CD4-positive, alpha-beta T cell (primary cell): ENCODE results near the gene RSAD2. TPM values are rescaled to one million over a fixed set of nuclear protein-coding genes. Genes with fewer than 3 reads are reported as not detected.

Experiments used
- ATAC-seq: fragments of 200-7000 bp; cut with Tn5 transposase; one replicate; pipeline ENCODE4 v1.10.0; 2022; ENCODE audit warnings: mild to moderate bottlenecking; ENCODE audit not compliant: poor library complexity
- CTCF ChIA-PET: fragments of 350-600 bp; sonication (Branson Sonifier 250); formaldehyde crosslinking; loops from one replicate; lab custom pipeline; 2021; ENCODE audit warnings: antibody characterized with exemption, inconsistent platforms; lab: Charles Lee
- POLR2A ChIA-PET: fragments of 350-600 bp; sonication (Branson Sonifier 250); formaldehyde crosslinking; loops from one replicate; lab custom pipeline; 2021; ENCODE audit warnings: antibody characterized with exemption, inconsistent platforms; lab: Charles Lee
- DNase-seq, 14 experiments: peaks; one replicate each; pipeline ENCODE4 v3.0.0-alpha.2; 2013 to 2020; ENCODE audit warnings: mixed read lengths in 2 of 14
- H3K27ac ChIP-seq, 2 donors: one replicate each; pipeline versions ENCODE4 v1.5.1 to v1.7.0; 2013; ENCODE audit warnings: low read length in 2 of 2, low read depth in 1 of 2, mild to moderate bottlenecking in 1 of 2
- H3K27me3 ChIP-seq, 2 experiments: 1 replicate in 1 of 2; 2 replicates in 1 of 2; pipeline versions ENCODE4 v1.6.1 to v1.7.0; 2013; ENCODE audit warnings: low read length in 2 of 2, control low read depth in 1 of 2, mild to moderate bottlenecking in 1 of 2, moderate library complexity in 1 of 2; ENCODE audit not compliant: insufficient read depth in 2 of 2, control insufficient read depth in 1 of 2
- H3K36me3 ChIP-seq: one replicate; pipeline ENCODE4 v1.6.1; 2013; ENCODE audit warnings: low read length, control low read depth; ENCODE audit not compliant: insufficient read depth
- H3K4me1 ChIP-seq: one replicate; pipeline ENCODE4 v1.6.1; 2013; ENCODE audit warnings: low read length, control low read depth; ENCODE audit not compliant: insufficient read depth
- H3K4me3 ChIP-seq: one replicate; pipeline ENCODE4 v1.5.1; 2013; ENCODE audit warnings: mild to moderate bottlenecking, low read length, moderate library complexity
- H3K9me3 ChIP-seq, 2 experiments: 1 replicate in 1 of 2; 2 replicates in 1 of 2; pipeline versions ENCODE4 v1.6.1 to v1.7.0; 2013; ENCODE audit warnings: low read length in 2 of 2, mild to moderate bottlenecking in 2 of 2, control low read depth in 1 of 2, moderate library complexity in 1 of 2; ENCODE audit not compliant: control insufficient read depth in 1 of 2, insufficient read depth in 1 of 2
- H3K27ac Mint-ChIP-seq: one replicate; pipeline ENCODE4 v1.8.0; 2020; ENCODE audit warnings: mixed read lengths
- H3K27me3 Mint-ChIP-seq: one replicate; pipeline ENCODE4 v1.8.0; 2021; ENCODE audit warnings: mixed read lengths
- H3K36me3 Mint-ChIP-seq: one replicate; pipeline ENCODE4 v1.8.0; 2021; ENCODE audit warnings: low read depth, mixed read lengths
- H3K4me1 Mint-ChIP-seq: one replicate; pipeline ENCODE4 v1.8.0; 2021; ENCODE audit warnings: low read depth, mixed read lengths
- H3K4me3 Mint-ChIP-seq: one replicate; pipeline ENCODE4 v1.8.0; 2020; ENCODE audit warnings: mild to moderate bottlenecking, mixed read lengths
- H3K9me3 Mint-ChIP-seq: one replicate; pipeline ENCODE4 v1.8.0; 2020; ENCODE audit warnings: mixed read lengths
- CTCF ChIP-seq: fragments of 200-600 bp; IDR thresholded peaks from one replicate; pipeline ENCODE4 v1.8.0; 2022; ENCODE audit warnings: antibody characterized with exemption, mild to moderate bottlenecking
- intact Hi-C, 2 experiments: fragments of 100-400 bp; cut with DNase I in 1 of 2; cut with micrococcal nuclease in 1 of 2; formaldehyde crosslinking; loops; one replicate each; pipeline versions ENCODE4 v1.15.1 to v1.9.0; 2023 to 2025; cut with DNase I, micrococcal nuclease
- total RNA-seq, 174 experiments: library from RNA in 2 of 174; stranded (reverse) in 2 of 174; gene quantifications; one replicate each; pipeline ENCODE4 v1.2.3 and lab custom pipeline; 2021 to 2026

The RSAD2 gene
- total RNA-seq, 2 experiments from 2014 or later: 3.9 to 4.6 TPM

- no peak for ATAC-seq
- peaks cover 22% of the 10 kb centered on the region for H3K9me3 Mint-ChIP-seq
- no peak for TF ChIP-seq CTCF
- H3K27me3 Mint-ChIP-seq: no peaks in the 10 kb centered on the region
- H3K27ac Mint-ChIP-seq: no peak overlapping the region
- Histone ChIP-seq H3K27me3 (no peaks in the 10 kb centered on the region), H3K4me3 (no peak overlapping the region), H3K36me3 (peaks cover 34% of the 10 kb centered on the region), H3K4me1 (no peaks in the 10 kb centered on the region), H3K27ac (no peak overlapping the region), H3K9me3 (peaks cover 30 to 72% of the 10 kb centered on the region in 2 experiments)
- ChIA-PET POLR2A (interaction anchor here (1.2 kb wide), 1 partner anchor 18 kb away, joined by 4 read pairs; the partner anchor contains the start of gene CMPK2), CTCF (interaction anchor here (1.1 kb wide), 1 partner anchor 75 kb away, joined by 3 read pairs; no protein-coding TSS in a partner anchor)
- H3K4me1 Mint-ChIP-seq: peaks cover 2% of the 10 kb centered on the region
- intact Hi-C loops: no loop called here
- DNase-seq: no peak
- H3K4me3 Mint-ChIP-seq: no peak overlapping the region
- H3K36me3 Mint-ChIP-seq: peaks cover 97% of the 10 kb centered on the region
Measured at GRCh38 chr2:6846967-6847681, 30.5 kb upstream of the RSAD2 start.

GRCh38 chr2:6852195-6852594 lies 25.4 kb upstream of the RSAD2 start:
- H3K4me3 ChIP-seq: no peak overlapping the region
- ChIA-PET CTCF (no interaction called here), POLR2A (no interaction called here)
- Mint-ChIP-seq H3K27ac (no peak overlapping the region), H3K4me3 (no peak overlapping the region), H3K9me3 (peaks cover 9% of the 10 kb centered on the region), H3K36me3 (peaks cover 95% of the 10 kb centered on the region), H3K27me3 (no peaks in the 10 kb centered on the region), H3K4me1 (peaks cover 13% of the 10 kb centered on the region)
- intact Hi-C loops: no loop called here
- no peaks in the 10 kb centered on the region for H3K4me1 ChIP-seq
- no peak for DNase-seq
- peaks cover 32% of the 10 kb centered on the region for H3K36me3 ChIP-seq
- TF ChIP-seq CTCF: no peak
- no peaks in the 10 kb centered on the region for H3K27me3 ChIP-seq
- H3K9me3 ChIP-seq: peaks cover 12 to 21% of the 10 kb centered on the region in 2 experiments
- H3K27ac ChIP-seq: no peak overlapping the region
- no peak for ATAC-seq

GRCh38 chr2:6854416-6854815 lies 23.2 kb upstream of the RSAD2 start:
- Histone ChIP-seq H3K4me1 (no peaks in the 10 kb centered on the region), H3K4me3 (no peak overlapping the region), H3K9me3 (peaks cover 7% of the 10 kb centered on the region in 2 experiments), H3K27ac (no peak overlapping the region), H3K27me3 (no peaks in the 10 kb centered on the region), H3K36me3 (peaks cover 33% of the 10 kb centered on the region)
- no peak for ATAC-seq
- DNase-seq: no peak
- ChIA-PET CTCF (no interaction called here), POLR2A (interaction anchor here (0.6 to 1.3 kb wide), 2 partner anchors 23 to 66 kb away, joined by 3 to 4 read pairs; partner anchors contain the start of gene RSAD2)
- H3K36me3 Mint-ChIP-seq: peaks cover 92% of the 10 kb centered on the region
- H3K27me3 Mint-ChIP-seq: no peaks in the 10 kb centered on the region
- no peak overlapping the region for H3K27ac Mint-ChIP-seq
- intact Hi-C loops: no loop called here
- TF ChIP-seq CTCF: no peak
- H3K9me3 Mint-ChIP-seq: peaks cover 5% of the 10 kb centered on the region
- H3K4me1 Mint-ChIP-seq: peaks cover 18% of the 10 kb centered on the region
- no peak overlapping the region for H3K4me3 Mint-ChIP-seq
